HG02678 (cell line): ENCODE data around the gene CREB3L2.
A peak's percentile ranks its signal among the peaks of the same experiment; 100 is the strongest.
"Not testable (repeated sequence)": the region's sequence is repeated elsewhere in the genome, so short reads cannot be mapped to it uniquely, and the experiment has no call there.

Experiments used
- ATAC-seq: cut with Tn5 transposase; IDR thresholded peaks from one replicate; pipeline ENCODE4 v1.9.1; 2021; ENCODE audit warnings: mild to moderate bottlenecking, moderate library complexity; ENCODE audit not compliant: unreplicated experiment

The CREB3L2 gene

GRCh38 chr7:137989590-137989989, 12.3 kb downstream of the CREB3L2 start:
- no peak for ATAC-seq

DNA sequence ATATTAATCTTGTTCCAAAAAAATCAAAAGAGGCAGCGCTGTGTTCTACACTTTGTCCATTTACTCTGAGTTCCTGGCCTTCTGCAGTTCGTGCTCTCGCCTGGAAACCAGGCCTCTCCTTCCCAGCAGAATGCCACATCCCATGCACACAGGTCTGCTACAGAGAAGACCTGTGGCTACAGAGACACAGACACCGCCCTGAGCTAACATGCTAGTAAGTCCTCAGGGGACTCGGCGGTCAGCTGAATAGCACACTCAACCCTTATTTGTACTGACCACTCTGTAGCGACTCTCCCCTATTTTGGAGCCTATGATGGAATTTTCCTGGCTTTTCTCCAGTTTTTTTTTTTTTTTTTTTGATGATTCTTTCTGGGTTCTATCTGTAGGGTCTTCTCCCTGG, 12.8 kb downstream of the CREB3L2 start:
- no peak for ATAC-seq

DNA sequence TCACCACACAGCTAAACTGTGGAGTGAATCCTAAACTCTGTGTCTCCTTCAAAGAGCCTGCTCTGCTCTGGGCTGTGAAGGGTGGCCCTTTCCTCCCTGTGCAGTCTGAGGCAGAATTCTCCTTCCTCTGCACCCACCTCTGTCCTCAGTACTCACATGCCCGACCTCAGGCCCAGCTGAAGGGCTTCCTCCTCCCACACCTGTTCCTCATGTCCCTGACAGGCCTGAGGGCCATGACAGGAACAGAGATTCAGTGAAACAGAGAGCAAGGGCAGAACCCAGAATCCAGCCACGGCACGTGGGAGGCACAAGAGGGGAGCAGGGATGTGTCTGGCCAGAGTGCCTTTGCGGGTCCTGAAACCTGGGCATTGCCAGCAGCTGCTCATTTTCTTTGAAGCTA, 13.9 kb downstream of the CREB3L2 start:
- ATAC-seq: peak; percentile 62

GRCh38 chr7:137987563-137987962, 14.3 kb downstream of the CREB3L2 start:
- ATAC-seq: no peak

DNA sequence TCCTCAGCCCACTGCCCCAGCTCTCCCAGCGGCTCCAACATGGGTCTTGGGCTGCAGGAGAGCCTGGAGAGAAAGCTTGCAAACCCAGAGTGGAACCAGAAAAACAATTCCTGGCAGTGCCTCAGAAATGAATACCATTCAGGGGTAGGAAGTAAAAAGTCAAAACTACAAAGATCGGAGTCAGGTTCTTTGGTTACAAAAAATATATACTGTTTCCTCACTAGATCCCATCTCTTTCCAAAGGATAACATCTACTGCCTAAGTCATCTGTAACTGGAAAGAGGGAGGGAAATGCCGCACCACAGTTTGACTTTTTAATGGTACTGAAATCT, 14.9 kb downstream of the CREB3L2 start:
- no peak for ATAC-seq

GRCh38 chr7:137986252-137987017, 15.5 kb downstream of the CREB3L2 start:
- no peak for ATAC-seq

DNA sequence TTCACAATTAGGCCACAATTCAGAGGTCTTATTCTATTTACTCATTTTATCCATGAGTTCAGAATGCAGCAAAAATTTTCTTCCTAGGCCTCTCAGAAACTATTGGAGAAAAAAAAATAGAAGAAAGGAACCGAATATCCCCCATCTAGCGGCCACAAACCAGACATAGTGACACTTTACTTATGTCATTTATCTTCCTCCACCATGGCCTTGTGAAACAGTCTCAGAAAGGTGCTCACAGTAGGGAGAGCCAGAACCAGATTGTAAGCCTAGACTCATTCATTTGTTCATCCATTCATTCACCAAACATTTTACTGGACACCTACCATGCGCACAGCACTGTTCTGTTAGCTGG, 16.0 kb downstream of the CREB3L2 start:
- ATAC-seq: peak; percentile 44

DNA sequence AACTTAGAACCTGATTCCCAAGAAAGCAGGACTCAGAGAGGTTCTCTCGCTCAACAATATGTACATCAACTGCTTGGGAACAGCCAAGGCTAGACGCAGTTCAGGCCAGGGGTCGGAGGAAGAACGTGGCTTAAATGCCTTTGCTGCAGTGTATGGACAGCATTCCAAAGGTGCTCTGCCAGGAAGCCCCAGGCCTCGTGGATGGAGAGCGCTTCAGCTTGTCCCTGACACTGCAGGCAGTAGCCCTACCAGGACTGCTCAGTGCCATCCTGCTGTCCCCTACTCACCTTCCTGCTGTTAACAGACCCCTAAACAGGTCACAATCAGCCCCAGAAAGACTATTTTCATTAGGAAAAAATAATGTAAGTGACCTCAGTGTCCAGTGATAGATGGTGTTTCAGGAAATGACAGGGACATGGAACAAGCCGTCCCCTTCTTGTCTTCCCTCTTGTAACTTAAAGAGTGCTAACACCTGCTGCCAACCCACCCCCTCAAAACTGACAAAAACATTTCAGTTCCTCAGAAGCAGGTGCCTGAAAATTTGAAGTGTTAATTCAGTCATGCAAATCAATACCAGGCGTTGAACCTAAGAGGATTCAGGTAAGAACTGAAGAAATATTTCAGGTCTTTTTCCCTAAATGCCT, 16.5 kb downstream of the CREB3L2 start:
- peak; percentile 51 for ATAC-seq

DNA sequence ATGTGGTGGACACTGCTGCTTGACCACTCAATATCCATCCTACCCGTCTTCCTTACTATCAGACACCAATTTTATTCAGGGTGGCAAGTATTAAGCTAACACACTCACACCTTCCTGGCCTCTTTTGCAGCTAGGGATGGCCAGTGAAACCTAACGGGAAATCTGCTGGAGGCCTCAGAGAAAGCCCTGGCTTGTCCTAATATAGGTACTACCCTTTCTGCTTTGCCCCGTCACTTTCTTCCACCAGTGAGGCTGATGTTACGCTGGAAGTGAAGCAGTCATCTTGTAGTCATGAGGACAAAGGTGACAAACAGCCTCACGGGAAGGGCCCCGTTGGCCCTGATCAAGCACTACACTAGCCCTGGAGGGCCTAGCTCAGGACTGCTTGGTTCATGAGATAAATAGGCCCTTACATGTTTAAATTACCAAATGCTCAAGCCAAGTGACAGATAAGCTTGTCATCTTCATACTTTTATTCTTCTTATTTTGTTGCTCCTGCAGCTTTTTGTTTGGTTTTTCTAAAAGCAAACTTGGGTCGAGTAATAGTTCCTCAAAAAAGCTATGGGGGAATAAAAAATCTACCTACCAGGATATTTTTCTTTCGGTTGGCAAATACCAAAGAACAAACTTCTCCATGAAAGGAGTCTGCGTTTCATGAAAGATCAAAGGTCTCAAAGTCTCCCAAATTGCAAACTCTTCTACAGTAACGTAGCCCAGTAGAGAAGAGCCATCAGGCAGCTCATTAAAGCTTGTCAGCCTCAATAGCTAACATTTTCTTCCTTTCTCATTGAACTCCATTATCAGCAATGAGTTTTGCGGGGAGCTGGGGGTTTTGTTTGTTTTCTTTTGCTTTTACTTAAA, 17.5 kb downstream of the CREB3L2 start:
- no peak for ATAC-seq

GRCh38 chr7:137983323-137984008, 18.4 kb downstream of the CREB3L2 start:
- ATAC-seq: no peak

GRCh38 chr7:137982394-137982793, 19.5 kb downstream of the CREB3L2 start:
- ATAC-seq: not testable (repeated sequence)

- peak; percentile 64 for ATAC-seq
Observed at GRCh38 chr7:137981668-137982067, 20.2 kb downstream of the CREB3L2 start.

DNA sequence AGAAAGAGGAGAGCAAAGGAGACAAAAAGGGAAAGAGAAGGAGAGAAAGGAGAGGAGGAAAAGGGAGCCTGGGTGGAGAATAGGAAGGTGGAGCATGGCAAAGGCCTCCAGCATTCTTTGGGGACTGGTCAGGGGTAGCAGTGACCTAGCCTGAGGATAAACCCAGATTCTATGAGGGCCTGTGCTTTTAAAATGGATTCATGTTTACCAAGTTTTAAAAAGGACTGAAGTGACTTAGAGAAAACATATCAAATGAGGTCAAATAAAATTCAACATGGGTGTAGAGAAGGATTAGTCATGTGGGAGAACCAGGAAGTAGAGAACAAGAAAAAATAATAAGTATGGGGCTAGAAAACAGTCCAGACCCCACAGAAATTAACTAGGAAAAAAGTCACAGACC, 20.7 kb downstream of the CREB3L2 start:
- no peak for ATAC-seq

GRCh38 chr7:137980308-137980707, 21.6 kb downstream of the CREB3L2 start:
- ATAC-seq: no peak

- no peak for ATAC-seq
Observed at GRCh38 chr7:137978464-137979237, 23.2 kb downstream of the CREB3L2 start.

- ATAC-seq: no peak
Observed at GRCh38 chr7:137977173-137977572, 24.7 kb downstream of the CREB3L2 start.

DNA sequence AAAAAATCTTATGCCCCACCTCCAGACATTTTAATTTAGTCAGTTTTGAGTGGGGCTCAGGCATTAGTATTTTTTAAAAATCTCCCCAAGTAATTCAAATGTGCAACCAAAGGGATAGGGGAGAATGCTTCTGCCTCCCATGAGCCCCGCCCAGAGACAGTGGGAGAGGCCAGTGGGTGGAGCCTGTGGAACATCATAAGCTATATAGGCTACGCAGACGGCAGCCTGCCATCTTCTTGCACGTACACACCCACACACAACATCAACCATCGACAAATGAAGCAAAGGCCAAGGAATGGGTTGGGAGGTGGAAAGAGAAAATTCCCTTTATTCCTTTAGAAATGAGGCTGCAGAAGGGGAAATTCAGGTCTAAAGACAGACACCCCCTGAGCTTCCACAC, 25.2 kb downstream of the CREB3L2 start:
- no peak for ATAC-seq

- no peak for ATAC-seq
Observed at GRCh38 chr7:137976232-137976631, 25.7 kb downstream of the CREB3L2 start.

GRCh38 chr7:137975768-137976167, 26.1 kb downstream of the CREB3L2 start:
- no peak for ATAC-seq

- ATAC-seq: no peak
Observed at GRCh38 chr7:137975221-137975620, 26.7 kb downstream of the CREB3L2 start.
